Thyroid gland (tissue), 4 donors: ENCODE measurements around the gene PDCD4.

Source experiments
- POLR2A ChIP-seq, 2 donors: fragments of 450-650 bp; IDR thresholded peaks; one replicate each; pipeline ENCODE4 v1.6.1; 2017; ENCODE audit warnings: antibody characterized with exemption in 2 of 2, mild to moderate bottlenecking in 2 of 2, moderate library complexity in 1 of 2
- TF ChIP-seq, protein P1 (sequence below), 6 experiments: fragments of 200-600 bp in 3 of 6; fragments of 450-650 bp in 3 of 6; sonication (generic) in 3 of 6; IDR thresholded peaks; one replicate each; pipeline ENCODE4 v1.5.1; 2016 to 2019; ENCODE audit warnings: antibody characterized with exemption in 6 of 6, mild to moderate bottlenecking in 2 of 6, inconsistent platforms in 1 of 6, moderate library complexity in 1 of 6

DNA sequence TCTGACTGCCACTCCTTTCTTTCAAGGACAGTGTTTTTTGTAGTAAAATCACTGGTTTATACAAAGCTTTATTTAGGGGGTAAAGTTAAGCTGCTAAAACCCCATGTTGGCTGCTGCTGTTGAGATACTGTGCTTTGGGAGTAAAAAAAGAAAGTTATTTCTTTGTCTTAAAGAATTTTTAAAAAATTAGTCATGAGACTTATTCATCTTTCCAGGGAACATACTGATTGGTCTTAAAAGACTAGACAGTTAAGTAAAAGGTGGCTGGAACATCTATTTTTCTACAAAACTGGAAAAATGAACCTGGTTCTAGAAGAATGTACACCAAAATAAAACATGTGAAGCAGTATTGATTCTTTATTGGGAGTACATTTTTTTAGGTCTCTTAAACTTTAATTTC, 26.7 kb downstream of the PDCD4 start:
- no peak for TF ChIP-seq POLR2A (IDR thresholded peaks at IDR 0.05)
- TF ChIP-seq, protein P1, sequence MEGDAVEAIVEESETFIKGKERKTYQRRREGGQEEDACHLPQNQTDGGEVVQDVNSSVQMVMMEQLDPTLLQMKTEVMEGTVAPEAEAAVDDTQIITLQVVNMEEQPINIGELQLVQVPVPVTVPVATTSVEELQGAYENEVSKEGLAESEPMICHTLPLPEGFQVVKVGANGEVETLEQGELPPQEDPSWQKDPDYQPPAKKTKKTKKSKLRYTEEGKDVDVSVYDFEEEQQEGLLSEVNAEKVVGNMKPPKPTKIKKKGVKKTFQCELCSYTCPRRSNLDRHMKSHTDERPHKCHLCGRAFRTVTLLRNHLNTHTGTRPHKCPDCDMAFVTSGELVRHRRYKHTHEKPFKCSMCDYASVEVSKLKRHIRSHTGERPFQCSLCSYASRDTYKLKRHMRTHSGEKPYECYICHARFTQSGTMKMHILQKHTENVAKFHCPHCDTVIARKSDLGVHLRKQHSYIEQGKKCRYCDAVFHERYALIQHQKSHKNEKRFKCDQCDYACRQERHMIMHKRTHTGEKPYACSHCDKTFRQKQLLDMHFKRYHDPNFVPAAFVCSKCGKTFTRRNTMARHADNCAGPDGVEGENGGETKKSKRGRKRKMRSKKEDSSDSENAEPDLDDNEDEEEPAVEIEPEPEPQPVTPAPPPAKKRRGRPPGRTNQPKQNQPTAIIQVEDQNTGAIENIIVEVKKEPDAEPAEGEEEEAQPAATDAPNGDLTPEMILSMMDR (IDR thresholded peaks at IDR 0.05) = no peak
